Stimulated activated CD8-positive, alpha-beta memory T cell treated with anti-CD3 and anti-CD28 coated beads, Interleukin-15, amount 100 ng/mL, for 48 hours (primary cell): ENCODE data around the gene TP63.
"Not testable (repeated sequence)": the region's sequence is repeated elsewhere in the genome, so short reads cannot be mapped to it uniquely, and the experiment has no call there.

Source experiments
- DNase-seq, 2 donors: peaks; one replicate each; pipeline ENCODE4 v3.0.0-alpha.2; 2020; ENCODE audit warnings: low read depth in 2 of 2

TP63 gene

DNA sequence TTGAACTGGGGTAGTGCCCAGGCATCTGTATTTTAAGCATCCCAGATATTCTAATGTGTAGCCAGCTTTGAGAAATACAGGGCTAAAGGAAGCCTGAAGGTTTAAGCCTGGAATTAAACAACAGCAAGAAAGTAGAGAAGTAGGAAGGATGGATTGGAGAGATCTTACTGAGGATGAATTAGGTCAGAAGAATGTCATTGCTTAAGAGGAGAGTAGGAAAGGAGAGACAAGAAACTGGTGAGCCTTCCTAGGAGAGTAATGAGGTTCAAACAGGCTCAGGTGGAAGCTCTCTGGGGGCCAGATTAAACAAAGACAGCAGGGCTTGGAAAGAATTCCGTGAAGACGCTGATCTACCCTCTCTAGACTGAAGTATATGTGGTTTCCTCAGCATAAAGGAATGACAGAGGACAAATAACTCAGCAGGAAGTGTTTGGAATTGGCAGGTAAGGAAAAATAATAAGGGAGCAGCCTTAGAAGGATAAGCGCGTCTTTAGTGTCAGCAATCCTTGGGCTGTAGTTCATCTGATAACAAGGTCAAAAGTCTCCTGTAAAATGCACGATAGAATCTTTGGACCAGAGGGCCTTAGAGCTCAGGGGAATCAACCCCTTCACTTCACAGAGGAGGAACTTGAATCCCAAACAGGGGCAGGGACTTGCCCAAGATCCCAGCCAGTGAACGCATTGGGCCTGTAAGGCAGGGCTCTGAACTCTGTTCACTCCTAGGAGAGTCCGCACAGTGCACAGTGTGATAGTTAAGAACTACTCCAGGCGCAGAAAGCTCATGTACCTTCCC lies 90.9 kb downstream of the TP63 start:
- DNase-seq = no peak

DNA sequence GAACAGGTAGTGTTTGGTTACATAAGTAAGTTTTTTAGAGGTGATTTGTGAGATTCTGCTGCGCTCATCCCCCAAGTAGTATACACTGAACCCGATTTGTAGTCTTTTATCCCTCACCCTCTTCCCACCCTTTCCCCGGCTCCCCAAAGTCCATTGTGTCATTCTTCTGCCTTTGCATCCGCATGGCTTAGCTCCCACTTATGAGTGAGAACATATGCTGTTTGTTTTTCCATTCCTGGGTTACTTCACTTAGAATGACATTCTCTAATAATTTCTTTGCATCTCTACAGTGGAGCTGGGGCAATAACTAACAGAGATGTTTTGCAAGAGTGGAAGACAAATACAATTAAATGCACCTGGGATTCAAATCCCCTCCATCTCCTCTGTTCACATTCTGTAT lies 93.2 kb downstream of the TP63 start:
- no peak for DNase-seq

DNA sequence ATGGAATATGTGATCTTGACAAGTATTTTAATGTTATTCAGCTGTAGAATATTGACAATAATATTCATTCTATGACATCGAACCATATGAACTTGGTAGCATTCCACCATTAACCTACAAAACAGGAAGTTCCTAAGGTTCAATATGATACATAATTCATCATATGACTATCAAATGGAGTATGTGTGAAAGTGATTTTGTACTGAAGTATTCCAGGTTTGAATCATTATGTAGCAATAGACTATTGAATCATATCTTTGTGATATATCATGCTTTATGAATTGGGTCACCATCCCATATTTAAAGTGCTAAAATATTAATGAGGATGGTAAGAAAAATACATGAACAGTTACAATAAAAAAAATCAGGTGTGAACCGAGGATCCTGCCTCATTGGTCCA lies 95.1 kb downstream of the TP63 start:
- DNase-seq = no peak

DNA sequence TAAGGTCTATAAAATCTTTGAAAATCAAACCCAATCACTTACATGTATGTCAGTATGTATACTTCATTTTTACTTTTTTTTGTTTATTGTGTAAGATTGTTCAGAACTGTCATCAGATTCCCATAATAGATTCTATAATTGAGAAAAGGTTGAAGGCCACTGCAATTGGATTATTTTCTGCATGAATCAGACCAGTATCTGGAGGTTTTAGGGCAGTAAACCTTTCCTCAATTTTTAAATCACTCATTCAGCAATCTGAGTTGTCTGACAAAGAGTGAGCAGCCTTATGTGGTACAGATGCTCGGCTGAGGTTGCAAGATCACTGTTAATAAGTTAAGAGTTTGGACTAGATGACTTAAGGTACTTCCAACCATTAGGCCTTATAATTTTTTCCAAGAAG lies 96.0 kb downstream of the TP63 start:
- DNase-seq = no peak

DNA sequence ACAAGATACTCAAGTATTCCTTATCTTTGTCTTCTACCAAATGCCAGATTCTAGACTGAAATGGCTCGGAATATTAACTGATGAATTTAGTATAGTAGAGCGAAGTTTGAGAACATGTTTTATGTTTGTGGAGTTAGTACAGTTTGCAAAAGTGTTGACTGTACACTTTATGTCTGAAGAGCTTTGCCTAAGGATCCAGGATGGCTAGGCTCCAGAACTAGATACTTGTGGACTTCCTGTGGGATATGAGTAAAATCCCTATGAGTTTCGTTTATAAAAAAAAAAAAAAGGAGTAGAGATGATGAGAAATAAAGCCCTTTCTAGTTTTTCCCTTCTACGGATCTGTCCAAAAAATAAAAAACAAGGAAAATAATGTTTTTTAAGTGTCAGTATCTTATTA lies 96.7 kb downstream of the TP63 start:
- no peak for DNase-seq

- no peak for DNase-seq
Measured at GRCh38 chr3:189728915-189729314, 97.7 kb downstream of the TP63 start.

GRCh38 chr3:189734061-189734460 lies 102.9 kb downstream of the TP63 start:
- DNase-seq = no peak

DNA sequence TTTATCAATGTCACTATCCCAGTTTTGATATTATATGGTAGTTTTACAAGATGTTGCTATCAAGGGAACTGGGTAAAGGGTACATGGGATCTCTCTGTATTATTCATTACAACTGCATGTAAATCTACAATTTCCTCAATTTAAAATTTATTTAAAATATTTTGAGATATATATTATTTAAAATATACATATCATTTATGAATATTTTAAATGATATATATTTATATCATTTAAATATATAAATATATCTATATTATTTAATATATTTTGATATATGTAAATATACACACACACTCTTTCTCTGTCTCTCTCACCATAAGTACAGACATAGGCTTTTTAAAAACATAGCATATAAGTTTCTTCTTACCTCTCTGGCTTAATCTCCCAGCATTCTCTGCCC lies 104.7 kb downstream of the TP63 start:
- DNase-seq = no peak

- DNase-seq = no peak
Measured at GRCh38 chr3:189737071-189737470, 105.9 kb downstream of the TP63 start.

GRCh38 chr3:189737619-189738018 lies 106.4 kb downstream of the TP63 start:
- DNase-seq = no peak

DNA sequence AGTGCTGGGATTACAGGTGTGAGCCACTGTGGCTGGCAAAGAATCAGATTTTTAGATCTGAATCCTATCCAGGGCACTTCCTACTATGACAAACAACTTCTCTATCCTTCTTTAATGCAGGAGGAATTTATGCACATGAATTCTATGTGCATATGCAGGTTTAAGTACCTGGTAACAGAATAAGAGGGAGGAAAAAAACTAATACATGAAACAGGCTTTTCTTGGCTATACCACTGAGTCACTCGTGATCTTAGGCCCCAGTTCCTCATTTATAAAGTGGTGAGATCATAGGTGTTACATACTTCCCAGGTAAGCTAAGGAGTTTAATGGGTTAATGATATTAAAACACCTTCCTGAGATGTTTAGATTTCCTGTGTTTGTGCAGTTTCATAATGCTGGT lies 108.2 kb downstream of the TP63 start:
- no peak for DNase-seq

DNA sequence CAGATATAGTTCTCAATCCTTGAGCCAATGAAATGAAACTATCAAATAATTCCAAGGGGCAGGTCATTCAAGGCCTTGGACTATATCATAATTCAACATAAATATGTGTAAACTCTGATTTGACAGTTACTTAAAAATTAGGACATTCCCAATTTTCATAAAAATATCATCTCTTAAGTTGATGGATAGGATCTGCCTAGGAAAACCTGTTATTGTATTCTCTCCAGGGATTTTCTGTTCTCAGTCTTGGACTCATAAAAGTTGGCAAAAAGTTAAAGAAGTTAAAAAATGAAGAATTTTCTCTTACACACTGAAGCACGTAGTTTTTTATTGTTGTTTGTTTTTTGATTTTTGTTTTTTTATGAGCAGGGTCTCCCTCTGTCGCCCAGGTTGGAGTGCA lies 109.0 kb downstream of the TP63 start:
- no peak for DNase-seq

DNA sequence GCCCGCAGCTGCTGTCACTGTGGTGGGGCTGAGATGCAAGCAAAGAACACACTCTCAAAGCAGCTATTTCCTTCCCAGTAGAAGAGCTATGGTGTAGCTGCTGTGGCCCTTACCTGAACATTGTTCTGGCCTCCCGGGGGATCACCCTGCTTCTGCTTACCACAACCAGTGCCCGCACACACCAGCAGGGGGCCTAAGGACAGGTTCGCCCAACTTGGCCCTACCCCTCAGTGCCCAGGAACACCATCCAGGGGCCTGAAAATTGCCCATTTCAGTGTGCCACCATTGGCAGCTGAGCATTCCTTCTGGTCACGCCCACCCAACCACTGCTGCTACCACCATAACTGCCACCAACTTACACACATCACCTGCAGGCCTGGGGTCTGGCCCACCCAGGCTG lies 113.0 kb downstream of the TP63 start:
- no peak for DNase-seq

GRCh38 chr3:189745622-189746021 lies 114.4 kb downstream of the TP63 start:
- DNase-seq = no peak

- no peak for DNase-seq
Measured at GRCh38 chr3:189748046-189748445, 116.9 kb downstream of the TP63 start.

DNA sequence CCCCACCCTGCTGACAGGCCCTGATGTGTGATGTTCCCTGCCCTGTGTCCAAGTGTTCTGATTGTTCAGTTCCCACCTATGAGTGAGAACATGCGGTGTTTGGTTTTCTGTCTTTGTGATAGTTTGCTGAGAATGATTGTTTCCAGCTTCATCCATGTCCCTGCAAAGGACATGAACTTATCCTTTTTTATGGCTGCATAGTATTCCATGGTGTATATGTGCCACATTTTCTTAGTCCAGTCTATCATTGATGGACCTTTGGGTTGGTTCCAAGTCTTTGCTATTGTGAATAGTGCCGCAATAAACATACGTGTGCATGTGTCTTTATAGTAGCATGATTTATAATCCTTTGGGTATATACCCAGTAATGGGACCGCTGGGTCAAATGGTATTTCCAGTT lies 119.8 kb downstream of the TP63 start:
- DNase-seq = not testable (repeated sequence)

DNA sequence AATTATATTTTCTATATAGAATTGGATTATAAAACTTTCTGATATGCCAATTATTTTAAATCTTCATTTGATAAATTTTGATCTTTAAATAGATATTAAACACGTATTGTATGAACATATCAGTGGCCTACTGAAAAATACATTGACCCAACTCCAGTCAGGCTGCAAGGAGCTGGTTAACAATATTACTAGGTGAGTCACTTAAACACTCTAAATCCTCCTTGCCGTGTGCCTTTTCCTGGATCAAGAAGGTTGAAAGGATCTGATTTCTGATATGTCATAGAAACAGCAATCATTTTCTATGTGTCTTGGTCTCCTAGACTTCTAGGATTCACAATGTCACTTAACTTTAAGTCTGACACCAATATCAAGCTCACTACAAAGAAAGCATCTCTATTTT lies 123.2 kb downstream of the TP63 start:
- DNase-seq = no peak

DNA sequence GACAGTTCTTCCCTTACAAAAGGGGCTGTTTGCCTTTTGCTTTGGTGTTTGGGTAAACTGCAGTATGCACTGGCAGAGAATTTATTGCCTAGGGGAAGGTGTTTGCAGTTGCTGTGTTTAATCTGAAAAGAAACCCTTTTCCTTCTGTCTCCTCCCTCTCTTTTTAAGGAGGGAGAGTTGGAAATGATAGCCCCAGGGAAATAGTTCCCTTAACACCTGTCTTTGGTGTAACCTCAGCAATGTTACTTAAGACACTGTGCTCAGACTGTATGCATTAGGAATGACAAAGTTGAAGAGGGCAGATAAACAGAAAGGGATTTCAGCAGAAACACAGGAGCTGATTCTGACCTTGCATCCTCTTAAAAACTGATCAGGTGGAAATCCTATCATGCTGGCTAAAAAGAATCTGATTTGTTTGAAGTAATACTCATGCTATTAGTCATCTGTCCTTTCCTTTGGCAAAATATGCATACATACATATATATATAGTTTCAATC lies 125.4 kb downstream of the TP63 start:
- no peak for DNase-seq

GRCh38 chr3:189758186-189758585 lies 127.0 kb downstream of the TP63 start:
- DNase-seq = no peak

GRCh38 chr3:189766416-189766815 lies 135.2 kb downstream of the TP63 start:
- no peak for DNase-seq

DNA sequence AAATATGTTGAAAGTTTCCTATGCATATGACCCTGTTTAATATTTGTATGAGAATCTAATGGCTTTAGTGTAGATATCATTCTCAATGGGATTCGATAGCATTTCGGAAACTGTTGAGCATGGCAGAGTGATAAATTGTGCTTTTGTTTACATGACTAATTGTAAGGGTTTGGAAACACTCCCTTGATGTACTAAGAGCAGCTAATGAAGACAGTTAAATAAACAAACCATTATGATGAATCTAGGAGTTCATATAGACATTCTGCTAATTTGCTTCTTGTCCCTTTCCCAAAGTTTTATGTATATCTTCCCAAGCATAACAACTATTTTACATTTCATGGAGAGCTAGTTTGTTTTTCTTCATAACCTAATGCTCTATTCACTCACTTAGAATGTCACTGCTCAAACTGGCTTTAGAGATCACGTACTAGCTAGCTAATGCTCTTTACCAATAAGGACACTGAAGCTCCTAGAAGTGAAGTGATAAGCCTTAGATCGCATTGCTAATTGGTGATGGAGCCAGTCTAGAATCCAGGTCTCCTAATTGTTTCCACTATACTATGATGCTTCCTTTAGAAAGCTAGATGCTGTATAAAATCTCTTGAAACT lies 140.8 kb downstream of the TP63 start:
- no peak for DNase-seq

DNA sequence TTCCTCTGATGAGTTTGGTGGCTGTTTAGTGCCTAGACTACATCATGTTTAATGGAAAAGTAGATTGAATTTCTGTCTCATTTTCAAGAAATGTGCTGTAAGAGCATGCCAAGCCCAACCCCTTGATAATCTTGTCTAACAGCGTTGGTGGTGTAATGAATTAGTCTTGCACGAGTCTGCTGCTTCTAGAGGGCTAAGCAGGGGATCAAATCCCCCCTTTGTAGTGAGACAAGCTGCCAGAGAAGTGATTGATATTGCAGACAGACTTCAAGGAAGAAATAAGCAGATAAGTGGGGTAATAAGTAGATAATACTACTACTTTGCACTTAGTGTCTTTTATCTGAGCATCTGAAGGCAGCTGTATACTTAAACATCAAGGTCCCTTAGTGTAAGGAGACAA lies 141.4 kb downstream of the TP63 start:
- no peak for DNase-seq

DNA sequence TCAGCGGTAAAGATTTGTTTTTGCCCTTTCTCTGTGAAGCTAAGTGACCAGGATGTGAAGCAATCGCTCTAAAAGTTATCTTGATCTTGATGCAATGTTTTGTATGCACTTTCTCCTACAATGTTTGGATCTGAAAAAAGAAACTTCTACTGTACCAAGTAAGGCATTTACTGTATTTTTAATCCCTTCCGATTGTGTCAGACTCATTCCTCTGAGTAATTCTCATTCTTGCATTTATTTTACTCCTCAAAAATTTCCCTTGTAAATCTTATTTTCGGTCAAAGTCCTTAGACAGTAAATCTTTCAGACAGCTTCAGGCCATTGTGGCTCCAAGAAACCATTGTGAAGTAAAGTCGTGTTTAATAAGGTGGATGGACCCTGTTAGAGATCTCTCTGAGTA lies 141.9 kb downstream of the TP63 start:
- DNase-seq = no peak
